ENCODE data around the gene TPRN. TPM values are rescaled to one million over a fixed set of nuclear protein-coding genes. Genes with fewer than 3 reads are reported as not detected.

The TPRN gene
- total RNA-seq, 1 donor from 2014 or later: 19.8 TPM

DNA sequence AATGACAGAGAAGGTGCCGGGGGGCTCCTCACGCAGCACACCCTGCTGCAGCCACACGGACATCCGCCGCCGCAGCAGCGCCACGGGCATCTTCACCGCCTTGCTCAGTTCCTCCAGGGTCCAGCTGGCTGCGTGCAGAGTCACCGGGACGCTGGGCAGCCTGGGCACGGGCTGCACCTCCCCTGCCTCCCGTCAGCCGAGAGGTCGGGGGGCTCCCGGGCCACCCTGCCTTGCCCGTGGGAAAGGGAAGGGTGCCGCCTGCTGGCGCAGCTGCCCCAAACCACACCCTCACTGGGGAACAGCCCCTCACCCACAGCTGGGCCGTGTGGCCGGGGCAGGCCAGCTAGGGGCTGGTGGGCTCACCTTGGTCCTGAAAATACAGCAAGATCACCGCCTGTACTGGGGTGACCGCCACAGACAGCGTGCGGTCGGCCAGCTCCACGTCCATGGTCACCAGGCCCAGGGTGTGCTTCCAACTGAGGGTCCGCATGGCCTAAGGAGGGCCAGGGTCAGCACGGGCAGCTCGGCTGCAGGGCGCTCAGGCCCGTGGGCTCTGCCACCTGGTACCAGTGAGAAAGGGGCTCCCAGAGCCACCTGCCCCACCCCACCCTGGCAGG lies 25.1 kb downstream of the TPRN start:
- Mint-ChIP-seq H3K9me3 (ENCODE audit: unreplicated experiment) (no peaks in the 10 kb centered on the region), H3K4me1 (ENCODE audit: unreplicated experiment) (peaks cover 2% of the 10 kb centered on the region), H3K4me3 (ENCODE audit: unreplicated experiment) (no peak overlapping the region), H3K27ac (ENCODE audit: unreplicated experiment) (no peak overlapping the region), H3K27me3 (ENCODE audit: unreplicated experiment) (peaks cover 2% of the 10 kb centered on the region), H3K36me3 (ENCODE audit: unreplicated experiment) (peaks cover 7% of the 10 kb centered on the region)
- no peak for DNase-seq (ENCODE audit: extremely low spot score, unreplicated experiment)
- TF ChIP-seq, protein P1, sequence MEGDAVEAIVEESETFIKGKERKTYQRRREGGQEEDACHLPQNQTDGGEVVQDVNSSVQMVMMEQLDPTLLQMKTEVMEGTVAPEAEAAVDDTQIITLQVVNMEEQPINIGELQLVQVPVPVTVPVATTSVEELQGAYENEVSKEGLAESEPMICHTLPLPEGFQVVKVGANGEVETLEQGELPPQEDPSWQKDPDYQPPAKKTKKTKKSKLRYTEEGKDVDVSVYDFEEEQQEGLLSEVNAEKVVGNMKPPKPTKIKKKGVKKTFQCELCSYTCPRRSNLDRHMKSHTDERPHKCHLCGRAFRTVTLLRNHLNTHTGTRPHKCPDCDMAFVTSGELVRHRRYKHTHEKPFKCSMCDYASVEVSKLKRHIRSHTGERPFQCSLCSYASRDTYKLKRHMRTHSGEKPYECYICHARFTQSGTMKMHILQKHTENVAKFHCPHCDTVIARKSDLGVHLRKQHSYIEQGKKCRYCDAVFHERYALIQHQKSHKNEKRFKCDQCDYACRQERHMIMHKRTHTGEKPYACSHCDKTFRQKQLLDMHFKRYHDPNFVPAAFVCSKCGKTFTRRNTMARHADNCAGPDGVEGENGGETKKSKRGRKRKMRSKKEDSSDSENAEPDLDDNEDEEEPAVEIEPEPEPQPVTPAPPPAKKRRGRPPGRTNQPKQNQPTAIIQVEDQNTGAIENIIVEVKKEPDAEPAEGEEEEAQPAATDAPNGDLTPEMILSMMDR (IDR thresholded peaks at IDR 0.05): no peak

GRCh38 chr9:137174722-137175293 lies 25.7 kb downstream of the TPRN start:
- Mint-ChIP-seq H3K4me3 (ENCODE audit: unreplicated experiment) (no peak overlapping the region), H3K9me3 (ENCODE audit: unreplicated experiment) (no peaks in the 10 kb centered on the region), H3K27ac (ENCODE audit: unreplicated experiment) (no peak overlapping the region), H3K36me3 (ENCODE audit: unreplicated experiment) (peaks cover 7% of the 10 kb centered on the region), H3K4me1 (ENCODE audit: unreplicated experiment) (peaks cover 2% of the 10 kb centered on the region), H3K27me3 (ENCODE audit: unreplicated experiment) (peaks cover 6% of the 10 kb centered on the region)
- TF ChIP-seq, protein P1 (IDR thresholded peaks at IDR 0.05): no peak
- DNase-seq (ENCODE audit: extremely low spot score, unreplicated experiment): no peak

DNA sequence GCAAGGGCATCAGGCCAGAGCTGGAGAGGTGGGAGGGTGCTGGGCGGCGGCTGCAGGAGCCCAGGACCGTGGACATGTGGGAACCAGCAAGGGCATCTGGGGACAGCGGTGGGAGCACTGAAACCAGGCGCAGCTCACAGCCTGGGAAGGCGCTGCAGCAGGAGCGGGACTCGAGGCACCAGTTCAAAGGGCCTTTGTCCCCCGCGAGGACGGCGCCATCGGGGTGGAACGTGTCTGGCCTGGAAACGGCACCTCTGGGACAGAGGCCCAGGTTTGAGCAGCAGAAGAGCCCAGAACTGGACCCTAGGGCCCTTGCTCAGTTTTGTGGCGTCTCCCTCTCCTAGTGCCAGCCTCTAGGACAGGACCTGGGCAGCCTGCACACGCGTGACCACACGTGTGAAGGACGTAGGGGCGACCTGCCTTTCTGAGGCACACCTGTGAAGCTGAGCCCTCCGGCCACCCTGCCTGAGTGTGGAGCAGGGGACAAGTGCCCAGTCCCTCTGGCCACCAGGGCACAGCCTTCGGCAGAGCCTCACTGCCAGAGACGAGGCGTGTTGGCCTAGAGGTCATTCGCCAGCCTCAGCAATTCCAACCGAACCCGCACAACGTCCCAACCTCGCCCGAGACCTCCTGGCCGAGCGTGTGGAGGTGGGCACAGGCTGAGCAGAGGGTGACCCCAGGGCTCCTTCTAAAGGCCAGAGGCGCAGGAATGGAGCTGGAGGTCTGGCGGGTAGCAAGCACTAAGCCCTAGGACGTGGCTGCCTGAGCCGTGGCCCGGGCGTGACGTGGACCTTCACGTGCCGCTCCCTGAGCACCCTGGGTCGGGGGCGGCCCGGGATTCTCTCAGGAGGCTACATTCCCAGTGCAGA lies 26.5 kb downstream of the TPRN start:
- TF ChIP-seq, protein P1 (IDR thresholded peaks at IDR 0.05): no peak
- Mint-ChIP-seq H3K27ac (ENCODE audit: unreplicated experiment) (no peak overlapping the region), H3K36me3 (ENCODE audit: unreplicated experiment) (peaks cover 7% of the 10 kb centered on the region)

GRCh38 chr9:137172901-137173795 lies 27.4 kb downstream of the TPRN start:
- TF ChIP-seq, protein P1 (IDR thresholded peaks at IDR 0.05): no peak
- Mint-ChIP-seq H3K27ac (ENCODE audit: unreplicated experiment) (no peak overlapping the region), H3K9me3 (ENCODE audit: unreplicated experiment) (no peaks in the 10 kb centered on the region), H3K4me1 (ENCODE audit: unreplicated experiment) (peaks cover 3% of the 10 kb centered on the region), H3K36me3 (ENCODE audit: unreplicated experiment) (peaks cover 7% of the 10 kb centered on the region), H3K27me3 (ENCODE audit: unreplicated experiment) (peaks cover 7% of the 10 kb centered on the region), H3K4me3 (ENCODE audit: unreplicated experiment) (no peak overlapping the region)
- DNase-seq (ENCODE audit: extremely low spot score, unreplicated experiment): no peak

More for the DNA sequence above, 26.5 kb downstream of the TPRN start:
- H3K4me1 Mint-ChIP-seq (ENCODE audit: unreplicated experiment): no peaks in the 10 kb centered on the region
- H3K27me3 Mint-ChIP-seq (ENCODE audit: unreplicated experiment): peaks cover 6% of the 10 kb centered on the region
- DNase-seq (ENCODE audit: extremely low spot score, unreplicated experiment): no peak
- no peaks in the 10 kb centered on the region for H3K9me3 Mint-ChIP-seq (ENCODE audit: unreplicated experiment)
- no peak overlapping the region for H3K4me3 Mint-ChIP-seq (ENCODE audit: unreplicated experiment)

Data from osteocyte (in vitro differentiated cells).